Vagina (tissue), 2 donors: ENCODE measurements around the gene EBF3.

Source experiments
- CTCF ChIP-seq, 3 experiments: fragments of 450-650 bp in 2 of 3; fragments of 200-600 bp in 1 of 3; sonication (generic) in 1 of 3; IDR thresholded peaks; one replicate each; pipeline ENCODE4 v1.5.1; 2017 to 2019; ENCODE audit warnings: antibody characterized with exemption in 3 of 3, mild to moderate bottlenecking in 2 of 3, moderate library complexity in 2 of 3
- POLR2A ChIP-seq, 2 donors: fragments of 450-650 bp; IDR thresholded peaks; one replicate each; pipeline ENCODE4 v1.6.1; 2017; ENCODE audit warnings: antibody characterized with exemption in 2 of 2, mild to moderate bottlenecking in 2 of 2, moderate library complexity in 2 of 2

- TF ChIP-seq POLR2A (IDR thresholded peaks at IDR 0.05) (no peak), CTCF (IDR thresholded peaks at IDR 0.05) (no peak)
These were observed 170.6 kb downstream of the EBF3 start for GRCh38 chr10:129793479-129793878.
